Activated CD4-positive, alpha-beta T cell treated with anti-CD3 and anti-CD28 coated beads, Interleukin-2, amount 10 ng/mL, durations not matched to agents 7 days and 5 days (primary cell): ENCODE results near the gene OR8B8. TPM values are rescaled to one million over a fixed set of nuclear protein-coding genes. Genes with fewer than 3 reads are reported as not detected.
"Not testable (repeated sequence)": the region's sequence is repeated elsewhere in the genome, so short reads cannot be mapped to it uniquely, and the experiment has no call there.

Experiments
- CTCF ChIA-PET: fragments of 350-600 bp; sonication (Branson Sonifier 250); formaldehyde crosslinking; loops from one replicate; lab custom pipeline; 2021; ENCODE audit warnings: antibody characterized with exemption; lab: Charles Lee
- POLR2A ChIA-PET: fragments of 350-600 bp; sonication (Branson Sonifier 250); formaldehyde crosslinking; loops from one replicate; lab custom pipeline; 2021; ENCODE audit warnings: antibody characterized with exemption; lab: Charles Lee
- DNase-seq: peaks from one replicate; pipeline ENCODE4 v3.0.0-alpha.2; 2020
- H3K27ac Mint-ChIP-seq: one replicate; pipeline ENCODE4 v1.8.0; 2021; ENCODE audit warnings: mild to moderate bottlenecking, moderate library complexity, mixed read lengths
- H3K27me3 Mint-ChIP-seq: one replicate; pipeline ENCODE4 v1.8.0; 2021; ENCODE audit warnings: mixed read lengths
- H3K36me3 Mint-ChIP-seq: one replicate; pipeline ENCODE4 v1.8.0; 2021; ENCODE audit warnings: low read depth, mixed read lengths
- H3K4me1 Mint-ChIP-seq: one replicate; pipeline ENCODE4 v1.8.0; 2021; ENCODE audit warnings: mixed read lengths
- H3K4me3 Mint-ChIP-seq: one replicate; pipeline ENCODE4 v1.8.0; 2021; ENCODE audit warnings: mild to moderate bottlenecking, moderate library complexity, mixed read lengths
- H3K9me3 Mint-ChIP-seq: one replicate; pipeline ENCODE4 v1.8.0; 2021; ENCODE audit warnings: mixed read lengths
- total RNA-seq, 2 experiments: library from RNA; stranded (reverse); gene quantifications; one replicate each; pipeline ENCODE4 v1.2.3, GENCODE V29; 2021

The OR8B8 gene
- total RNA-seq, 2 experiments from 2014 or later, result not detected

- H3K27ac Mint-ChIP-seq, result no peak within 1 kb of the TSS
- no peaks in the 10 kb centered on the region for H3K9me3 Mint-ChIP-seq
- peaks cover 2% of the 10 kb centered on the region for H3K27me3 Mint-ChIP-seq
- H3K4me3 Mint-ChIP-seq, result no peak within 1 kb of the TSS
- no peak for DNase-seq
- ChIA-PET CTCF (no interaction called here), POLR2A (no interaction called here)
- H3K36me3 Mint-ChIP-seq, result no peaks in the 10 kb centered on the region
- H3K4me1 Mint-ChIP-seq, result no peaks in the 10 kb centered on the region
These were observed 21.0 kb downstream of the OR8B8 start, which contains the start of gene OR8B4 for GRCh38 chr11:124424384-124424921. OR8B4 (minus strand) TSS chr11:124424871; CDS start chr11:124424871, 0 bp downstream.

GRCh38 chr11:124421043-124421442 lies 24.5 kb downstream of the OR8B8 start:
- no peak overlapping the region for H3K4me3 Mint-ChIP-seq
- no peaks in the 10 kb centered on the region for H3K9me3 Mint-ChIP-seq
- peaks cover 9% of the 10 kb centered on the region for H3K27me3 Mint-ChIP-seq
- ChIA-PET POLR2A (no interaction called here), CTCF (no interaction called here)
- no peaks in the 10 kb centered on the region for H3K4me1 Mint-ChIP-seq
- H3K36me3 Mint-ChIP-seq, result no peaks in the 10 kb centered on the region
- DNase-seq, result no peak
- H3K27ac Mint-ChIP-seq, result no peak overlapping the region

GRCh38 chr11:124415356-124415923 lies 30.1 kb downstream of the OR8B8 start:
- DNase-seq, result peak; percentile 12
- H3K27me3 Mint-ChIP-seq, result peaks cover 12% of the 10 kb centered on the region
- no peak overlapping the region for H3K27ac Mint-ChIP-seq
- no peak overlapping the region for H3K4me3 Mint-ChIP-seq
- H3K36me3 Mint-ChIP-seq, result no peaks in the 10 kb centered on the region
- ChIA-PET CTCF (interaction anchor here (0.6 kb wide), 1 partner anchor 217 kb away, joined by 3 read pairs; no protein-coding TSS in a partner anchor), POLR2A (no interaction called here)
- no peaks in the 10 kb centered on the region for H3K4me1 Mint-ChIP-seq
- no peaks in the 10 kb centered on the region for H3K9me3 Mint-ChIP-seq

GRCh38 chr11:124409906-124410305 lies 35.6 kb downstream of the OR8B8 start:
- no peaks in the 10 kb centered on the region for H3K4me1 Mint-ChIP-seq
- H3K27me3 Mint-ChIP-seq, result peaks cover 15% of the 10 kb centered on the region
- H3K9me3 Mint-ChIP-seq, result no peaks in the 10 kb centered on the region
- ChIA-PET POLR2A (no interaction called here), CTCF (no interaction called here)
- no peaks in the 10 kb centered on the region for H3K36me3 Mint-ChIP-seq
- no peak overlapping the region for H3K27ac Mint-ChIP-seq
- H3K4me3 Mint-ChIP-seq, result no peak overlapping the region
- DNase-seq, result no peak

GRCh38 chr11:124405581-124405980 lies 39.9 kb downstream of the OR8B8 start:
- POLR2A ChIA-PET, result no interaction called here
- no peak for DNase-seq
- no peaks in the 10 kb centered on the region for H3K36me3 Mint-ChIP-seq
- no peak overlapping the region for H3K27ac Mint-ChIP-seq
- CTCF ChIA-PET, result no interaction called here
- H3K4me3 Mint-ChIP-seq, result no peak overlapping the region
- H3K9me3 Mint-ChIP-seq, result no peaks in the 10 kb centered on the region
- peaks cover 2% of the 10 kb centered on the region for H3K4me1 Mint-ChIP-seq
- H3K27me3 Mint-ChIP-seq, result peaks cover 13% of the 10 kb centered on the region

GRCh38 chr11:124403186-124403585 lies 42.3 kb downstream of the OR8B8 start:
- H3K27me3 Mint-ChIP-seq, POLR2A ChIA-PET, H3K4me1 Mint-ChIP-seq, H3K36me3 Mint-ChIP-seq, CTCF ChIA-PET, H3K27ac Mint-ChIP-seq, DNase-seq, H3K4me3 Mint-ChIP-seq, H3K9me3 Mint-ChIP-seq: not testable (repeated sequence)

GRCh38 chr11:124402326-124402922 lies 43.1 kb downstream of the OR8B8 start:
- DNase-seq, result peak; percentile 63
- H3K4me1 Mint-ChIP-seq, result peaks cover 2% of the 10 kb centered on the region
- H3K4me3 Mint-ChIP-seq, result no peak overlapping the region
- no peaks in the 10 kb centered on the region for H3K36me3 Mint-ChIP-seq
- H3K9me3 Mint-ChIP-seq, result no peaks in the 10 kb centered on the region
- H3K27ac Mint-ChIP-seq, result no peak overlapping the region
- H3K27me3 Mint-ChIP-seq, result peaks cover 8% of the 10 kb centered on the region
- POLR2A ChIA-PET, result no interaction called here
- CTCF ChIA-PET, result interaction anchor here (1.2 to 1.5 kb wide), 2 partner anchors 10 to 183 kb away, joined by 4 read pairs; no protein-coding TSS in a partner anchor

GRCh38 chr11:124398924-124399323 lies 46.6 kb downstream of the OR8B8 start, which contains the start of gene OR8B3:
OR8B3 (minus strand) TSS chr11:124399024; CDS start chr11:124397351, 1,673 bp downstream.
- Mint-ChIP-seq H3K36me3 (no peaks in the 10 kb centered on the region), H3K4me1 (peaks cover 2% of the 10 kb centered on the region), H3K27ac (no peak within 1 kb of the TSS), H3K4me3 (no peak within 1 kb of the TSS), H3K9me3 (no peaks in the 10 kb centered on the region), H3K27me3 (peaks cover 2% of the 10 kb centered on the region)
- ChIA-PET CTCF (no interaction called here), POLR2A (no interaction called here)
- no peak for DNase-seq

- H3K4me1 Mint-ChIP-seq, H3K36me3 Mint-ChIP-seq, H3K4me3 Mint-ChIP-seq, POLR2A ChIA-PET, H3K27ac Mint-ChIP-seq, H3K9me3 Mint-ChIP-seq, DNase-seq, CTCF ChIA-PET, H3K27me3 Mint-ChIP-seq: not testable (repeated sequence)
These were observed 48.6 kb downstream of the OR8B8 start for GRCh38 chr11:124396847-124397246.

GRCh38 chr11:124394408-124394807 lies 51.1 kb downstream of the OR8B8 start:
- no peaks in the 10 kb centered on the region for H3K36me3 Mint-ChIP-seq
- H3K4me3 Mint-ChIP-seq, result no peak overlapping the region
- POLR2A ChIA-PET, result no interaction called here
- no peaks in the 10 kb centered on the region for H3K9me3 Mint-ChIP-seq
- DNase-seq, result no peak
- CTCF ChIA-PET, result no interaction called here
- H3K4me1 Mint-ChIP-seq, result no peaks in the 10 kb centered on the region
- no peak overlapping the region for H3K27ac Mint-ChIP-seq
- peaks cover 2% of the 10 kb centered on the region for H3K27me3 Mint-ChIP-seq

Other genes starting within 250 kb of the OR8B8 start
- not detected for gene OR8G1, start 204.6 kb downstream of the OR8B8 start, total RNA-seq
- gene OR8G5, start 189.3 kb downstream of the OR8B8 start, total RNA-seq, result not detected
- gene OR8D1, start 131.7 kb downstream of the OR8B8 start, total RNA-seq, result not detected
- not detected for gene OR8D2, start 125.5 kb downstream of the OR8B8 start, total RNA-seq
- not detected for gene OR8B2, start 61.2 kb downstream of the OR8B8 start, total RNA-seq
- not detected for gene OR8B3, start 46.7 kb downstream of the OR8B8 start, total RNA-seq
- not detected for gene OR8B4, start 20.8 kb downstream of the OR8B8 start, total RNA-seq
- gene OR8B12, start 98.0 kb upstream of the OR8B8 start, total RNA-seq, result not detected
- not detected for gene OR8A1, start 124.3 kb upstream of the OR8B8 start, total RNA-seq
- gene PANX3, start 165.7 kb upstream of the OR8B8 start, total RNA-seq, result not detected
- 10 to 100 TPM; 39.6 to 47.4 TPM for gene TBRG1, start 177.2 kb upstream of the OR8B8 start, total RNA-seq
- gene SIAE, start 228.0 kb upstream of the OR8B8 start, total RNA-seq, result 1 to 10 TPM; 6.5 to 7.5 TPM
- 1 to 10 TPM; 1.1 to 1.8 TPM for gene SPA17, start 228.2 kb upstream of the OR8B8 start, total RNA-seq